GM10266 (cell line): ENCODE results near the gene SOX4.

Experiments
- DNase-seq: peaks from one replicate; pipeline ENCODE4 v3.0.0; 2012; ENCODE audit errors: extremely low spot score
- CTCF ChIP-seq: IDR thresholded peaks from 2 replicates; pipeline ENCODE4 v1.5.1; 2012; ENCODE audit warnings: mild to moderate bottlenecking, low read depth; ENCODE audit not compliant: control insufficient read depth, insufficient read depth; ENCODE audit errors: missing control alignments

The SOX4 gene

GRCh38 chr6:21597801-21598673 lies 4.5 kb downstream of the SOX4 start:
- no peak for TF ChIP-seq CTCF
- no peak for DNase-seq

GRCh38 chr6:21598674-21599023 lies 5.1 kb downstream of the SOX4 start:
- TF ChIP-seq CTCF: no peak
- no peak for DNase-seq

GRCh38 chr6:21599051-21599696 lies 5.6 kb downstream of the SOX4 start:
- DNase-seq: no peak
- TF ChIP-seq CTCF: no peak

- TF ChIP-seq CTCF: no peak
- no peak for DNase-seq
These were observed 7.9 kb downstream of the SOX4 start for GRCh38 chr6:21601339-21601923.

GRCh38 chr6:21601932-21602390 lies 8.4 kb downstream of the SOX4 start:
- TF ChIP-seq CTCF: no peak

GRCh38 chr6:21603082-21603952 lies 9.8 kb downstream of the SOX4 start:
- no peak for TF ChIP-seq CTCF
- DNase-seq: no peak

More at GRCh38 chr6:21601932-21602390, 8.4 kb downstream of the SOX4 start:
- no peak for DNase-seq
